Measurements from ENCODE around the gene IFIH1. TPM values are rescaled to one million over a fixed set of nuclear protein-coding genes. Genes with fewer than 3 reads are reported as not detected.
A peak's percentile ranks its signal among the peaks of the same experiment; 100 is the strongest.

Gene IFIH1
- total and polyA plus RNA-seq, 12 donors: 3.5 to 22.1 (median 6.1) TPM

- peak in 1 of 2 donors; percentile 38 for DNase-seq
- no peaks in the 10 kb centered on the region for H3K9me3 ChIP-seq
- ATAC-seq: peak in 7 of 8 donors; percentile 40 to 82 (median 62)
- H3K27ac ChIP-seq: peak within 1 kb of the TSS in 8 of 10 donors; percentile 39 to 84 (median 58)
- H3K36me3 ChIP-seq: no peaks in the 10 kb centered on the region
- intact Hi-C loops (cut with DNase I): no loop called here
- WGBS, 2 donors: 43 to 47% methylated on average over 6 of the region's 6 CpGs
- TF ChIP-seq, protein P1, sequence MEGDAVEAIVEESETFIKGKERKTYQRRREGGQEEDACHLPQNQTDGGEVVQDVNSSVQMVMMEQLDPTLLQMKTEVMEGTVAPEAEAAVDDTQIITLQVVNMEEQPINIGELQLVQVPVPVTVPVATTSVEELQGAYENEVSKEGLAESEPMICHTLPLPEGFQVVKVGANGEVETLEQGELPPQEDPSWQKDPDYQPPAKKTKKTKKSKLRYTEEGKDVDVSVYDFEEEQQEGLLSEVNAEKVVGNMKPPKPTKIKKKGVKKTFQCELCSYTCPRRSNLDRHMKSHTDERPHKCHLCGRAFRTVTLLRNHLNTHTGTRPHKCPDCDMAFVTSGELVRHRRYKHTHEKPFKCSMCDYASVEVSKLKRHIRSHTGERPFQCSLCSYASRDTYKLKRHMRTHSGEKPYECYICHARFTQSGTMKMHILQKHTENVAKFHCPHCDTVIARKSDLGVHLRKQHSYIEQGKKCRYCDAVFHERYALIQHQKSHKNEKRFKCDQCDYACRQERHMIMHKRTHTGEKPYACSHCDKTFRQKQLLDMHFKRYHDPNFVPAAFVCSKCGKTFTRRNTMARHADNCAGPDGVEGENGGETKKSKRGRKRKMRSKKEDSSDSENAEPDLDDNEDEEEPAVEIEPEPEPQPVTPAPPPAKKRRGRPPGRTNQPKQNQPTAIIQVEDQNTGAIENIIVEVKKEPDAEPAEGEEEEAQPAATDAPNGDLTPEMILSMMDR (IDR thresholded peaks at IDR 0.05): no peak
- peaks cover 0 to 25% (median 16%) of the 10 kb centered on the region in 9 donors for H3K4me1 ChIP-seq
- H3K27me3 ChIP-seq: no peaks in the 10 kb centered on the region
- peak within 1 kb of the TSS in 9 of 10 donors; percentile 3 to 53 (median 42) for H3K4me3 ChIP-seq
Observed at GRCh38 chr2:162243294-162243693, 75.2 kb downstream of the IFIH1 start, which contains the start of gene FAP. Gene FAP, minus strand, starts transcription at chr2:162243445. Its CDS starts 118 bp downstream, at chr2:162243327.

DNA sequence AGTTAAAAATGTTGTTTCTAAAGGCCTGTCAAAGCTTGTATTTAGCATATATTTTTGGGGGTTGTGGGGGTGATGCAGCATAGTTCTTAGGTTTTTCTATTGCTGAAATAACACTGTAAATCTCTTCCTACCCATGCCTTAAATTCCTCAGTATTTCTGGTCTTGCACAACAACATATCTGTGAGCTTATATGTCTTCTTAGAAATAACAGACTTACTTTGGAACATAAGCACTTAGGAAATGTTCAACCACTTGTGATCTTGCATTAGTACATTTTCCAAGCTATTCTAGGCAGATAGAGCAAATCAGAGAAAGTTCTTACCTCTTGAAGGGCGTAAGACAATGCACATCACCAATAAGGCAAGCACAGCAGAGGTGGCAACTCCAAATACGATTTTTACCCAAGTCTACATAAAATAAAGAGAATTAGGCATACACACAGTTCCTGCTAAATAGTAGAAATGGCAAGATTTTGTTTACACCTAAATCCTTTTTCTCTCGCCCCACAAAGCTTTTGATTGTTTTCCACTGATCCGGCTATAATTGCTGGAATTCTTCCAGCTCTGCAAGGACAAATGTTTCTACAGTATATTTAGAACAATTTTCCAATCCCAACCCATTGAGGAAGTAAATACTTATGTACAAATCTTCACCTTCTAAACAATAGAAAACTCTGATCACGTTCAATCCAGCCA is 75.8 kb downstream of the IFIH1 start:
- Histone ChIP-seq H3K27ac (peak overlapping the region in 8 of 10 donors; percentile 22 to 84 (median 54)), H3K4me3 (peak overlapping the region in 9 of 10 donors; percentile 3 to 53 (median 42)), H3K9me3 (no peaks in the 10 kb centered on the region), H3K4me1 (peaks cover 0 to 25% (median 16%) of the 10 kb centered on the region in 9 donors), H3K27me3 (no peaks in the 10 kb centered on the region), H3K36me3 (no peaks in the 10 kb centered on the region)
- WGBS, 2 donors: 48 to 52% methylated on average over 5 of the region's 5 CpGs
- intact Hi-C loops (cut with DNase I): no loop called here
- DNase-seq (no peak), ATAC-seq (peak in 1 of 8 donors; percentile 15)
- TF ChIP-seq, protein P1 (IDR thresholded peaks at IDR 0.05): no peak

DNA sequence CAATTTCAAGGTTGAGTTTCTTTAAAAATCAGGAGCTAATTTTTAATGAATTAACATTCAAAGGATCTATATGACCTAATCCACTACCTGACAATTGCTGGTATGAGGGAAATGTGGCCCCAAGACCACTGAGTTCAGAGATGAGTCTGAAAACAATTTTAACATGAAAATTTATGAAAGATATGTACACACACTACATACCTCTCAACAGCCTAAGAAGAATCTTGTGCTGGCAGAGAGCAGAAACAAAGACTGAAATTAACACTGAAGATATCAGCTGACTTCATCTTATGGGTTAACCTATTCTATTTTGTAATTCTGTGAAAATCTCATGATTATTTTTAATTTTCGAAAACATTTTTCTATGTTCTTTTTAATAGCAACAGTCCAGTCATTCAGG is 76.9 kb downstream of the IFIH1 start:
- intact Hi-C loops (cut with DNase I): no loop called here
- H3K9me3 ChIP-seq: no peaks in the 10 kb centered on the region
- no peaks in the 10 kb centered on the region for H3K36me3 ChIP-seq
- H3K4me1 ChIP-seq: peaks cover 0 to 25% (median 16%) of the 10 kb centered on the region in 9 donors
- H3K27ac ChIP-seq: peak overlapping the region in 1 of 10 donors; percentile 84
- TF ChIP-seq, protein P1 (IDR thresholded peaks at IDR 0.05): no peak
- H3K27me3 ChIP-seq: no peaks in the 10 kb centered on the region
- 93 to 95% methylated on average over 1 of the region's 1 CpG for WGBS, 2 donors
- DNase-seq (no peak), ATAC-seq (no peak)
- H3K4me3 ChIP-seq: peak overlapping the region in 5 of 10 donors; percentile 8 to 53 (median 46)

- H3K4me1 ChIP-seq: peaks cover 0 to 8% (median 0%) of the 10 kb centered on the region in 9 donors
- ATAC-seq (no peak), DNase-seq (no peak)
- intact Hi-C loops (cut with DNase I): no loop called here
- 94 to 96% methylated on average over 37 to 38 of the region's 38 CpGs for WGBS, 2 donors
- no peaks in the 10 kb centered on the region for H3K27me3 ChIP-seq
- H3K9me3 ChIP-seq: peaks cover 0 to 3% (median 0%) of the 10 kb centered on the region in 11 donors
- no peak overlapping the region for H3K27ac ChIP-seq
- no peak overlapping the region for H3K4me3 ChIP-seq
- H3K36me3 ChIP-seq: no peaks in the 10 kb centered on the region
- TF ChIP-seq, protein P1 (IDR thresholded peaks at IDR 0.05): no peak
Observed at GRCh38 chr2:162234620-162235462, 83.6 kb downstream of the IFIH1 start.

Measured in heart right ventricle (tissue), 16 donors.